HG02840 (cell line): ENCODE data around the gene LRRC71.

ENCODE experiments used
- ATAC-seq: cut with Tn5 transposase; IDR thresholded peaks from one replicate; pipeline ENCODE4 v1.9.1; 2021; ENCODE audit warnings: mild to moderate bottlenecking, moderate library complexity, moderate number of reproducible peaks; ENCODE audit not compliant: unreplicated experiment, low FRiP score

The LRRC71 gene

DNA sequence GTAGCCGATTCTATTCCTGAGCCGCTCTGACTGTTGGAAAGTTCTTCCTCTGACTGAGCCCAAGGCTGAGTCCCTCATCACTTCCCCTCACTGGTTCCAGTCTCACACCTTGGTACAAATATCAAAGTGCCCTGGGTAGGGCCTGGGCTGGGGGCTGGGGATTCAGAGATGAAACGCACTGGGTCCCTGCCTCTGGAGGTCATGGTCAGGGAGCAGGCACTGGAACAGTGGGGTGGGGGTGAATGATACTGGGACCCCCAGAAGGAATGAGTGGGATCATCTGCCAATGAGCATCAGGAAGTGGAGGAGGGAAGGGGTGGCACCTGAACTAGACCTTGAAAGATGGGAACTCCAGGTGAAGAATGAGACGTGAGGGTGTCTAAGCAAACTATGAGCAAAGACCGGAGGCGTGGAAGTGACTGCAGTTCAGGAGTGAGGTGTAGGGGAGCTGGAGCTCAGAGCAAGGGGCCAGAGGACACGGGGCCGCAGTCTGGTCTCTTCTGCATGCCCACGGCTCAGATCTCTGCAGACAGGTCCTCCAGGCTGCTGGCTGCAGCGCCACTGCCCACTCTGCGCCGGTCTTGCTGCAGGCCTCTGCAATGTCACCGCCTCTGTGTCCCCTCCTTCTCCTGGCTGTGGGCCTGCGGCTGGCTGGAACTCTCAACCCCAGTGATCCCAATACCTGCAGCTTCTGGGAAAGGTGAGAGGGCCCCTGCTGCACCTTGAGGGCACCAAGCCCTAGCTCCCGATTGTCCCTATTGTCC, 16.9 kb upstream of the LRRC71 start:
- ATAC-seq, result no peak

- no peak for ATAC-seq
Measured at GRCh38 chr1:156904187-156904959, 16.1 kb upstream of the LRRC71 start.

GRCh38 chr1:156905176-156905575, 15.3 kb upstream of the LRRC71 start:
- no peak for ATAC-seq

DNA sequence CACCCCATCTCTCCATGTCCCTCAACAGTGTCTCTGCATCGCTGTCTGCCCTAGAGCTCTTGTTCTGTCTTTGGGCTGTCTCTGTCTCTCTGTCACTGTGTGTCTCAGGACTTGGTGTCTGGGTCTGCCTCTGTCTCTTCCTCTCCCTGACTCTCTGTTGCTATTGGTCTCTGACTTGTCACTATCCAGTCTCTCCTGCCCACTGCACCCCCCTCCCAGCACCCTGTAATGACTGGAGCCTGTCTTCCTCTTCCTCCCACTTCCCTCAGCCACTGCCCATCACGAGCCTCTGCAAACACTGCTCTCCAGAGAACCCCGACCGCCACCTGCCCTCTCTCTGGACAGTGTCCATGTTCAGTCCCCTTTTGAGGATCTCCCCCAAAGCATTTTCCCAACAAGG, 14.8 kb upstream of the LRRC71 start:
- no peak for ATAC-seq

- ATAC-seq, result no peak
Measured at GRCh38 chr1:156906206-156906906, 14.1 kb upstream of the LRRC71 start.

- ATAC-seq, result no peak
Measured at GRCh38 chr1:156908541-156908940, 11.9 kb upstream of the LRRC71 start.

- no peak for ATAC-seq
Measured at GRCh38 chr1:156908955-156909354, 11.5 kb upstream of the LRRC71 start.

DNA sequence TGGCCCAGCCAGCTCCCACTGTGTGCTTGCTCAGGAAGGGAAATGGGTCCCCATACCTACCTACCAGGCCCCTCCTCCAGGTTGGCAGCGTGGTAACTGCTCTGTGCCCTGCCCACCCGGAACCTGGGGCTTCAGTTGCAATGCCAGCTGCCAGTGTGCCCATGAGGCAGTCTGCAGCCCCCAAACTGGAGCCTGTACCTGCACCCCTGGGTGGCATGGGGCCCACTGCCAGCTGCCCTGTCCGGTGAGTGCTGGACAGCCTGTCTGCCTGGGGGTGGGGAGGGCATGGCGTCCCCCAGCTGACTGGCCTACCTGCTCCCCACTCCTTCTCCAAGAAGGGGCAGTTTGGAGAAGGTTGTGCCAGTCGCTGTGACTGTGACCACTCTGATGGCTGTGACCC, 10.8 kb upstream of the LRRC71 start:
- no peak for ATAC-seq

GRCh38 chr1:156910309-156910782, 10.1 kb upstream of the LRRC71 start:
- ATAC-seq, result no peak

DNA sequence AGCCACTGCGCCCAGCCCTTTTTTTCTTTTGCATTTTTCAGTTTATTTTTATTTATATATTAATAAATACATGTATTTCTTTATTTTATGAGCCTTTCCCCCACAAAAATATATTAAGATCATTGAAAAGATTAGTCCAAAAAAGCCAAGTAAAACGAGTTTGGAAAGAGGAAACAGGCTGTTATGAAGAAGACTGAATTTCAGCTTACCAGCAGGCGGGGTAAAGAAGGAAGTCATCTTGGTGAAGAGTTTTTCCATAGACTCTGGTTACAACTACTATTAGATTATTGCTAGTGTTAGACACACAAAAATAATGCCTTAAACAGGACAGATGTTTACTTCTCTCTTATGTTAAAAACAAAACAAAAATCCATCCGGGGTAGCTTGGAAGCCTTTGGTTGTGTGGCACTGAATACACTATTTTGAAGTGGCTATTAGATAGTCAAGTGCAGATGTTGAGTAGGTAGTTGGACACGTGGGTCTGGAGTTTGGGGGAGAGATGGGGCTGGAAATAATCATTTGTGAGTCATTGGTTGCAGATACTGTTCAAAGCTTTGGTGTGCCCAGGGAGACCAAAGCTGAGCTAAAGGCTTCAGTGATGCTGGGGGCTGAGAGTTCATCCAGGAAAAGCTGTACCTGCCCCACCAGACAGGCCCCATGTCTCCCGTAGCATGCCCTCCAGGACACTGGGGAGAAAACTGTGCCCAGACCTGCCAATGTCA, 8.7 kb upstream of the LRRC71 start:
- ATAC-seq, result no peak

DNA sequence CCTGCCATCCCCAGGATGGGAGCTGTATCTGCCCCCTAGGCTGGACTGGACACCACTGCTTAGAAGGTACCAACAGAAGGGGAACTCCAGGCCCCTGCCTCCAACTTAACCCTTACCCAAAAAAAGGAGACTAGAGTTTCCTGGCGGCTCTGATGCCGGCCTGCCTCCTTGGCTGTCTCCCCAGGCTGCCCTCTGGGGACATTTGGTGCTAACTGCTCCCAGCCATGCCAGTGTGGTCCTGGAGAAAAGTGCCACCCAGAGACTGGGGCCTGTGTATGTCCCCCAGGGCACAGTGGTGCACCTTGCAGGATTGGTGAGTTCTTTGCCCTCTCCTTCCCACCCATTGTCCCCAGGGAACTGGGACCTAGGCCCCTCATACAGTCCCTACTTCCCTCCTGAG, 8.1 kb upstream of the LRRC71 start:
- no peak for ATAC-seq

- ATAC-seq, result no peak
Measured at GRCh38 chr1:156912861-156913808, 7.3 kb upstream of the LRRC71 start.

- no peak for ATAC-seq
Measured at GRCh38 chr1:156913809-156914387, 6.5 kb upstream of the LRRC71 start.

DNA sequence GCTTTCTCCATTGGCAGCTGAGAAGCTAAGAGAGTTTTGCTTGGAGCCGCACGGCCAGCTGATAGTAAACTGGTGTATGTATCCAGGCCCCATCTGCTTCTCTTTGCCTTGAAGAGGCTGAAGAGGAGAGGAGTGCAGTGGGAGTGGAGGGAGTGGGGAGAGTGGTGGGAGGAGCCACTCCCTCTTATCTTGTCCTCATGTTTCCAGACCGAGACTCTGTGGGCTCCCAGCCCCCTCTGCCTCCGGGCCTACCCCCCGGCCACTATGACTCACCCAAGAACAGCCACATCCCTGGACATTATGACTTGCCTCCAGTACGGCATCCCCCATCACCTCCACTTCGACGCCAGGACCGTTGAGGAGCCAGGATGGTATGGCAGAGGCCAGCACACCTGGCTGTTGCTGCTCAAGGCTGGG, 6.0 kb upstream of the LRRC71 start:
- no peak for ATAC-seq

DNA sequence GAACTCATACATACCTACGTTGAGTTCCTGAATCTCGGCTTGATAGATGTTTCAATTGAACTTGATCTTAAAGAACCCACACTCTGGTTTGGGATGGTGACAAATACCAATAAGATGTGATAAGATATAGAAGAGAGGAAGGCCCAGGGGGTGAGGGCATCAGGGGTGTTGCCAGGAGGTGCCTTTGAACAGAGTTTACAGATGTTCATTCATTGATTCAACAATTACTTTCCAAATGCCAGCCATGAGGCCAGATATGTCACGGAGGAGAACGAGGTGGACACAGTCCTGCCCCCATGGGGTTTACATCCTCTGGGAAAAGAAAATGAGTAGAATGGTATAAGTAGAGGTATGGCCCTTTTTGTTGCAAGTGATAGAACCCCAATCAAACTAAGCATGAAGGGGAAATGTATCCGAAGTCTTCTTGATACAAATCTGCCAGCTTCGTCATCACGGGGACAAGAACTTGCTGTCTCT, 659 bp downstream of the LRRC71 start:
- no peak for ATAC-seq

DNA sequence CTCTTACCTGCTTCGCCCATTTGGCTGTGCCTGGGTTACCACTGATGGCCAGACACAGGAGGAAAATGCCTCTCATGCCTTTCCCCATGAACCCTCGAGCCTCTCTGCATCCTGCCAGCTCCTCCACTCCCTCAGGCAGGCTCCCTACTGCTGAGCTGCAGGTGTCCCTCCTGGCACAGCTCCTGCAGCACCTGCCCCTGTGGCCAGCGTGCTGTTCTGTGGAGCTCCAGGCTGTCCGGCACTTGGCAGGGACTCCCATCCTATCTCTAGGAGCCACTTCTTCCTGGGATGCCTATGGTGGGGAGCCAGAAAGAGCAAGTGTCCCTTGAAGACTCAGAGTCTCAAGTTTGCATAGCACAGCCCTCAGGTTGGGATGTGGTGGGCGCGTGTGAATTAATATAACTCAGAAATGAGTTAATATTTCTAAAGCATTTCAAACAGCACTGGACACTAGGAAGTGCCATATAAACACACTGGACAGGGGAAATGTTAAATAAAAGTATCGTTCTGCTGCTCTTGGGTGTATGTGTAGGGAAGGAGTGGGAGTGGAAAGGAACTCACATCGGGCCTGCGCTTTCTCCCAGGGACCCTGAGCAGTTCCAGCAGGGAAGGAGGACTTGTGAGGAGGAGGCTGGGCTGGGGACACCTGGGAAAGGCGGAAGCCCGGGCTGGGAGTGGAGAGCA, 2.7 kb downstream of the LRRC71 start:
- no peak for ATAC-seq

- no peak for ATAC-seq
Measured at GRCh38 chr1:156923670-156924477, 3.4 kb downstream of the LRRC71 start.
